Fibroblast of the aortic adventitia (primary cell): Measurements from ENCODE around the gene GRM6. TPM values are rescaled to one million over a fixed set of nuclear protein-coding genes. Genes with fewer than 3 reads are reported as not detected.

Experiments
- DNase-seq: peaks from one replicate; pipeline ENCODE4 v3.0.0-alpha.2; 2010; ENCODE audit warnings: low read depth
- H3K4me3 ChIP-seq: 2 replicates; pipeline ENCODE4 v1.5.1; 2011; ENCODE audit warnings: low read depth, mild to moderate bottlenecking, control low read depth, low read length, moderate library complexity
- CTCF ChIP-seq: IDR thresholded peaks from 2 replicates; pipeline ENCODE4 v1.5.1; 2011; ENCODE audit warnings: mild to moderate bottlenecking, low read length, control low read depth, inconsistent platforms; ENCODE audit not compliant: insufficient read depth
- total RNA-seq: library from RNA; depleted of rRNA; stranded (reverse); fragments of >200 nt; gene quantifications from 2 replicates; pipeline ENCODE4 v1.2.3, GENCODE V29; 2012; ENCODE audit warnings: low replicate concordance

The GRM6 gene
- total RNA-seq, result not detected in 2 replicates

- DNase-seq, result no peak
- no peak for TF ChIP-seq CTCF
- H3K4me3 ChIP-seq, result no peak within 1 kb of the TSS
Measured at GRCh38 chr5:178994580-178995340, at the start of gene GRM6. Gene GRM6, minus strand, starts transcription at chr5:178995320. Its CDS starts 376 bp downstream, at chr5:178994944.

- no peak for TF ChIP-seq CTCF
- no peak for DNase-seq
- no peak overlapping the region for H3K4me3 ChIP-seq
Measured at GRCh38 chr5:179044765-179045164, 49.6 kb upstream of the GRM6 start.

GRCh38 chr5:179033004-179033580, 38.0 kb upstream of the GRM6 start:
- H3K4me3 ChIP-seq, result no peak overlapping the region
- DNase-seq, result no peak
- no peak for TF ChIP-seq CTCF

GRCh38 chr5:179023528-179024189, 28.5 kb upstream of the GRM6 start, which contains the start of gene ZNF879:
Gene ZNF879, plus strand, starts transcription at chr5:179023804. Its CDS starts 1,201 bp downstream, at chr5:179025005.
- peak within 1 kb of the TSS; percentile 60 for H3K4me3 ChIP-seq
- no peak for TF ChIP-seq CTCF
- DNase-seq, result peak; percentile 95

- no peak overlapping the region for H3K4me3 ChIP-seq
- peak; percentile 24 for TF ChIP-seq CTCF
- DNase-seq, result peak; percentile 6
Measured at GRCh38 chr5:179008667-179009066, 13.5 kb upstream of the GRM6 start.

- no peak for TF ChIP-seq CTCF
- no peak for DNase-seq
- no peak overlapping the region for H3K4me3 ChIP-seq
Measured at GRCh38 chr5:179006564-179006963, 11.4 kb upstream of the GRM6 start.
